ENCODE measurements around the gene CFP. TPM values are rescaled to one million over a fixed set of nuclear protein-coding genes. Genes with fewer than 3 reads are reported as not detected.

The CFP gene
- polyA plus RNA-seq, 1 of the 3 experiments (the other 2 are of a cell fraction), result 0.03 TPM

DNA sequence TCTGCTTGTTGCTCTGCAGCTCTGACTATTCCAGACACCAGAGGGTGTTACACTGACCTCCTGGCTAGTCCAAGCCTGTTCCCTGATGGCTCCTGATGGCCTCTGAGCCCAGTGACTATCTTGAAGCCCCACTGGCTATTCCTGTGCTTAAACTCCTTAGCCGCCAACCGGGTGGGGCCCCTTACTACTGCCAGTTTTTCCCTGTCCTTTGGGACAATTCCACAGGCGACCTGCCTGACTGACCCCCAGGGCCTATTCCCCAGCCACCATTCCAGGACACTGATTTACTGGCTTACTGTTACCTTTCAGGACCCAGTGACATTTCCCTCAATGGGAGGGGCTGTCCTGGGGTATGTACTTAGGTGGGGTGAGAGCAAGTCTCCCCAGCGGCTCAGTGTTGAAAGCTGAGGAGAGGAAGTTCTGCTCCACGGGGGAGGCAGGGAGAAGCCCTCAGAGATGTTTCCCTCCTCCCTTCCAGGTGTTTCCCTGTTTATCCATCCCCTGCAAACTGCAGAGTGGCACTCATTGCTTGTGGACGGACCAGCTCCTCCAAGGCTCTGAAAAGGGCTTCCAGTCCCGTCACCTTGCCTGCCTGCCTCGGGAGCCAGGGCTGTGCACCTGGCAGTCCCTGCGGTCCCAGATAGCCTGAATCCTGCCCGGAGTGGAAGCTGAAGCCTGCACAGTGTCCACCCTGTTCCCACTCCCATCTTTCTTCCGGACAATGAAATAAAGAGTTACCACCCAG is 43.5 kb downstream of the CFP start:
- no peaks in the 10 kb centered on the region for H3K9me3 ChIP-seq
- no peak overlapping the region for H3K9ac ChIP-seq

GRCh38 chrX:47585273-47585672 is 44.5 kb downstream of the CFP start:
- Histone ChIP-seq H3K4me1 (ENCODE audit: control insufficient read depth in 1 of 2, insufficient read depth in 2 of 2, low read depth in 1 of 2, low read length in 1 of 2) (peaks cover 0 to 2% of the 10 kb centered on the region in 2 experiments; a peak in 1 of 4 replicates), H3K4me3 (ENCODE audit: low read depth in 2 of 2, low read length in 1 of 2) (no peak overlapping the region), H3K36me3 (replicated peaks in 1 of 2; ENCODE audit: control insufficient read depth in 1 of 2, insufficient read depth in 2 of 2, low read length in 1 of 2) (peaks cover 0 to 2% of the 10 kb centered on the region in 2 experiments), H2AFZ (ENCODE audit: low read depth) (no peak overlapping the region), H3K9ac (no peak overlapping the region), H3K9me3 (no peaks in the 10 kb centered on the region), H3F3A (replicated peaks; ENCODE audit: insufficient read depth) (peaks cover 8% of the 10 kb centered on the region), H3K79me2 (ENCODE audit: insufficient read depth) (peaks cover 13% of the 10 kb centered on the region; the same call in 1 of the 2 replicates), H3K4me2 (no peak overlapping the region), H3K27ac (ENCODE audit: low read depth in 2 of 2, low read length in 1 of 2) (no peak overlapping the region), H3K27me3 (ENCODE audit: insufficient read depth) (no peaks in the 10 kb centered on the region), H4K20me1 (ENCODE audit: insufficient read depth) (no peaks in the 10 kb centered on the region), H3K9me2 (no peaks in the 10 kb centered on the region)
- POLR2A ChIA-PET, result no interaction called here
- no peak for DNase-seq
- CTCF ChIA-PET, result no interaction called here
- TF ChIP-seq CTCF (IDR thresholded peaks at IDR 0.05), result no peak
- TF ChIP-seq RCOR1 (IDR thresholded peaks at IDR 0.05; ENCODE audit: low read length), result no peak
- no peak for TF ChIP-seq MEF2A (IDR thresholded peaks at IDR 0.05; ENCODE audit: borderline replicate concordance, low read depth)
- no peak for TF ChIP-seq FOXJ3 (CRISPR knock-in tag; IDR thresholded peaks at IDR 0.05)
- no peak for TF ChIP-seq CHD2 (IDR thresholded peaks at IDR 0.05; ENCODE audit: low read length, partially characterized antibody)
- no peak for TF ChIP-seq RFX5 (IDR thresholded peaks at IDR 0.05; ENCODE audit: low read length)
- no peak for TF ChIP-seq FOSL2 (IDR thresholded peaks at IDR 0.05; ENCODE audit: borderline replicate concordance, low read depth)
- TF ChIP-seq GATA2 (CRISPR knock-in tag; IDR thresholded peaks at IDR 0.05), result no peak
- no peak for TF ChIP-seq IRF3 (IDR thresholded peaks at IDR 0.05; ENCODE audit: low read depth, low read length)
- no peak for TF ChIP-seq FOXM1 (IDR thresholded peaks at IDR 0.05; ENCODE audit: low read depth)
- TF ChIP-seq GABPA (IDR thresholded peaks at IDR 0.05; ENCODE audit: low read depth), result no peak
- no peak for TF ChIP-seq SIN3A (IDR thresholded peaks at IDR 0.05; ENCODE audit: borderline replicate concordance, low read depth, low read length)
- no peak for TF ChIP-seq NFIC (IDR thresholded peaks at IDR 0.05; ENCODE audit: borderline replicate concordance)
- no peak for TF ChIP-seq EP300 (IDR thresholded peaks at IDR 0.05; ENCODE audit: borderline replicate concordance in 1 of 2, low read depth in 1 of 2, low read length in 1 of 2)
- TF ChIP-seq PBX3 (IDR thresholded peaks at IDR 0.05), result no peak
- 77% methylated on average over 7 of the region's 16 CpGs for WGBS (ENCODE audit: low lambda C conversion rate)

More for the DNA sequence above, 43.5 kb downstream of the CFP start:
- 74% methylated on average over 6 of the region's 11 CpGs for WGBS (ENCODE audit: low lambda C conversion rate)
- POLR2A ChIA-PET, result interaction anchor here (0.6 kb wide), 1 partner anchor 37 kb away, joined by 3 read pairs; no protein-coding TSS in a partner anchor
- H3K79me2 ChIP-seq (ENCODE audit: insufficient read depth), result peaks cover 13% of the 10 kb centered on the region; the same call in 1 of the 2 replicates
- H3K9me2 ChIP-seq, result no peaks in the 10 kb centered on the region
- H3K27ac ChIP-seq (ENCODE audit: low read depth in 2 of 2, low read length in 1 of 2), result no peak overlapping the region
- H3F3A ChIP-seq (replicated peaks; ENCODE audit: insufficient read depth), result peaks cover 8% of the 10 kb centered on the region
- TF ChIP-seq NFIC (IDR thresholded peaks at IDR 0.05; ENCODE audit: borderline replicate concordance) (no peak), NRF1 (IDR thresholded peaks at IDR 0.05; ENCODE audit: low read depth, low read length) (no peak), POLR2AphosphoS5 (IDR thresholded peaks at IDR 0.05; ENCODE audit: low read depth, low read length) (no peak)
- peaks cover 0 to 2% of the 10 kb centered on the region in 2 experiments for H3K36me3 ChIP-seq (replicated peaks in 1 of 2; ENCODE audit: control insufficient read depth in 1 of 2, insufficient read depth in 2 of 2, low read length in 1 of 2)
- no peaks in the 10 kb centered on the region for H4K20me1 ChIP-seq (ENCODE audit: insufficient read depth)
- H3K4me2 ChIP-seq, result no peak overlapping the region
- H3K4me1 ChIP-seq (ENCODE audit: control insufficient read depth in 1 of 2, insufficient read depth in 2 of 2, low read depth in 1 of 2, low read length in 1 of 2), result peaks cover 0 to 2% of the 10 kb centered on the region in 2 experiments; a peak in 1 of 4 replicates
- CTCF ChIA-PET, result interaction anchor here (0.6 to 1.6 kb wide), 2 partner anchors 58 to 394 kb away, joined by 3 to 5 read pairs; no protein-coding TSS in a partner anchor
- H2AFZ ChIP-seq (ENCODE audit: low read depth), result no peak overlapping the region
- no peak for DNase-seq
- no peaks in the 10 kb centered on the region for H3K27me3 ChIP-seq (ENCODE audit: insufficient read depth)
- no peak overlapping the region for H3K4me3 ChIP-seq (ENCODE audit: low read depth in 2 of 2, low read length in 1 of 2)
